Measurements from ENCODE around the gene ALG3.

The ALG3 gene

GRCh38 chr3:184234671-184235380, 13.9 kb downstream of the ALG3 start:
- no peak for DNase-seq

- DNase-seq: no peak
Observed at GRCh38 chr3:184234224-184234623, 14.5 kb downstream of the ALG3 start.

- no peak for DNase-seq
Observed at GRCh38 chr3:184233127-184233843, 15.5 kb downstream of the ALG3 start.

GRCh38 chr3:184231671-184232070, 17.1 kb downstream of the ALG3 start:
- DNase-seq: no peak

- DNase-seq: no peak
Observed at GRCh38 chr3:184230603-184231528, 17.9 kb downstream of the ALG3 start.

GRCh38 chr3:184230081-184230602, 18.6 kb downstream of the ALG3 start:
- DNase-seq: no peak

- DNase-seq: peak; percentile 87
Observed at GRCh38 chr3:184229394-184230080, 19.2 kb downstream of the ALG3 start, which contains the start of gene VWA5B2. Gene VWA5B2, plus strand, starts transcription at chr3:184229585. Its CDS starts 944 bp downstream, at chr3:184230529.

GRCh38 chr3:184228376-184229137, 20.2 kb downstream of the ALG3 start:
- no peak for DNase-seq

- peak; percentile 81 for DNase-seq
Observed at GRCh38 chr3:184227481-184227935, 21.3 kb downstream of the ALG3 start.

- no peak for DNase-seq
Observed at GRCh38 chr3:184223946-184224345, 24.8 kb downstream of the ALG3 start.

- DNase-seq: no peak
Observed at GRCh38 chr3:184222521-184222920, 26.2 kb downstream of the ALG3 start.

- no peak for DNase-seq
Observed at GRCh38 chr3:184218814-184219213, 29.9 kb downstream of the ALG3 start.

GRCh38 chr3:184211718-184212117, 37.0 kb downstream of the ALG3 start:
- no peak for DNase-seq

- DNase-seq: no peak
Observed at GRCh38 chr3:184211297-184211696, 37.5 kb downstream of the ALG3 start.

- DNase-seq: no peak
Observed at GRCh38 chr3:184209146-184209923, 39.4 kb downstream of the ALG3 start.

- DNase-seq: no peak
Observed at GRCh38 chr3:184203526-184203925, 45.2 kb downstream of the ALG3 start.

GRCh38 chr3:184200825-184201224, 47.9 kb downstream of the ALG3 start:
- DNase-seq: no peak

GRCh38 chr3:184198509-184198908, 50.3 kb downstream of the ALG3 start:
- no peak for DNase-seq

- no peak for DNase-seq
Observed at GRCh38 chr3:184196536-184196935, 52.2 kb downstream of the ALG3 start.

GRCh38 chr3:184193991-184194539, 54.7 kb downstream of the ALG3 start:
- DNase-seq: no peak
